ENCODE measurements around the gene CARS2.
A peak's percentile ranks its signal among the peaks of the same experiment; 100 is the strongest.
"Not testable (repeated sequence)": the region's sequence is repeated elsewhere in the genome, so short reads cannot be mapped to it uniquely, and the experiment has no call there.

CARS2 gene

DNA sequence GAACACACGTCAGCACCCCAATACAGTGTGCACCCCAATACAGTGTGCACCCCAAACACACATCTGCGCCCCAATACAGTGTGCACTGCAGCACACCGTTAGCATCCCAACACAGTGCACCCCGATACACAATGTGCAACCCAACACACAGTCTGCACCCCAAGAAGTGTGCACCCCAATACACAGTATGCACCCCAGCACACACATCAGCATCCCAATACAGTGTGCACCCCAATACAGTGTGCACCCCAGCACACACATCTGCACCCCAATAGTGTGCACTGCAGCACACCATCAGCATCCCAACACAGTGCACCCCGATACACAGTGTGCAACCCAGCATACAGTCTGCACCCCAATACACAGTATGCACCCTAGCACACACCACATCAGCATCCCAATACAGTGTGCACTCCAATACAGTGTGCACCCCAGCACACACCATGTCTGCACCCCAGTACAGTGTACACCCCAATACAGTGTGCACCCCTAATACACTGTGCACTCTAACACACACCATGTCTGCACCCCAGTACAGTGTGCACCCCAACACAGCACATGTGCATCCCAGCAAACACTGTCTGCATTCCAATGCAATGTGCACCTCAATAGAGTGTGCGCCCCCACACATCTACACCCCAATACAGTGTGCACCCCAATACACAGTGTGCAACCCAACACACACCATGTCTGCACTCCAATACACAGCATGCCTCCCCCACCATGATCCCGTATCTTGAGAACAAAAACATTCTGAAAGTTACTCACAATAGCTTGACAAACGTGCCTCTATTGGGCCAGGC is 855 bp upstream of the CARS2 start:
- no peak for DNase-seq

DNA sequence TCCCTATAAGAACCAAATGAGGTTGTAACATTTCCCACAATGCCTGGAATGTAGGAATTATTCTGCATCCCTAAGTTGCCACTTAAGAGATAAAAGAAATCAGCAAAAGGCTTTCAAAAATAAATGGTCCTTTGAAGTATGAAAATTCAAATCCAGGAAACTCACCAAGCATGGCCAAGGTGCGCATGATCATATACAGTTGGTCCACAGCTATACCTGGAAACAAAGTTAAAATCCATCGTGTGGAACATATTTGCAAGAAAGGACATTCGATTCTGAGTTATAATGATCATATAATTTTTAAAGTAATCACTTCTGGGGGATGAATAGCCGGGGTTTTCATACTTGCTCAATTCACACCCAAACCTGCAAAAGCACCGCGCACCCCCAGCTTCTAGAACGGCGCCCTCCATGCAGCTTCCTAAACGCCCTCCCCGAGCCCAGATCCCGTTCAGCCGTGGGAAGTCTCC is 525 bp downstream of the CARS2 start:
- DNase-seq, result no peak

DNA sequence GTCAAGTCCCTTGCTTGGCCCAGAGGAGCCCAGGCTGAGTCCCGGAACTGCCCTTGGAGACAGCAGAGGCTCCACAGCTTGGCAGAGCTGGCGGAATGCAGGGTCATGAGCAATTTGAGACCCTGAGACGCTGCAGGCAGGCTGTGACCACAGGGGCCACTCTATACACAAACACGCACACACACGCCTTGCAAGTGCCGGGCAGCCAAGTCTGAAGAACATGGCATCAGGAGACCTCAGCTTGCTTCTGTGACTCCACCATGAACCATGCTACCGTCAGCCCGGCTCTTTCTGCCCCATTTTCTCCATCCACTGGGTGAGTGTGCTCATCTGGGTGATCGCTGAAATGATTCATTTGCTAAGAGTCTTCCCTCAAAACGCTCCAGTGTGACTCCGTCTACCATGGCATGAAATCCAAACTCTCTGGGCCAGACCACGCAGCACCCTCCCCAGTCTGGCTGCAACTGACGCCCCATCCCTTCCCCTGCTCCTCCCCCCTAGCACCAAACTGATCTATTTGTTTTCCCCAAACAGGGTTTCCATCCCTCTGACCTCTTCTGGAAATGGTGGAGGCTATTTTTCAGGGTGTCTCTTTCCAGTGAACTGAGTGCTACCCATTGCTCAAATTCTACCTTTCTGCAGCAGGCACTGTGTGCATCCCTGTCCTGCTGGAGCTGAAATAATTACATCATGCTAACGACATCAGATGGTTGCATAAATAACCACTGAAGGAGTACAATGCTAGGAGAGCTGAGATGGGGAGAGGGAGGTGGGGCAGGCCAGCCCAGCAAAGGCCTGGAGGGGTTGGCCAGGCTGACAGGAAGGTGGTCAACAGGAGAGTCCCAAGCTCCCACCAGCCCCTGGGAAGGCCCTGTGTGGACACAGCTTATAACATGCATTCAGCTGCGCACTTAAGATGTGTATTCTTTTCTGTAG is 3.1 kb downstream of the CARS2 start:
- no peak for DNase-seq

DNA sequence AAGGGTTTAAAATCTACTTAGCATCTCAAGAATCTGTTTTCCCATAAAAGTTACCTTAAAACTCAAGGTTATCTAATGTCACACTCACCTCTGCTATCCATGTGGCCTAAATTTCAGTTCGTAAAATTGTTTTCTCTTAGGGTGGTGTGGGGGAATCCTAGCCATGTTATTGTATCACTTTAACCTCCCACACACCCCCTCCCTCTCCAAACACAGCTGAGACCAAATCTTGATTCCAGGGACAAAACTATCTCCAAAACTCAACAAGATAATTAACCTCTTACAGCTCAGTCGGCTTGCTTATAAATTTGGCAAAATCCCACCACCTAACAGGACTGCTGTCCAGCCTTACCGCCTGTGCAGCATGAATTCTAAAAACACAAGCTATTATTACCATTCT is 3.8 kb downstream of the CARS2 start:
- no peak for DNase-seq

DNA sequence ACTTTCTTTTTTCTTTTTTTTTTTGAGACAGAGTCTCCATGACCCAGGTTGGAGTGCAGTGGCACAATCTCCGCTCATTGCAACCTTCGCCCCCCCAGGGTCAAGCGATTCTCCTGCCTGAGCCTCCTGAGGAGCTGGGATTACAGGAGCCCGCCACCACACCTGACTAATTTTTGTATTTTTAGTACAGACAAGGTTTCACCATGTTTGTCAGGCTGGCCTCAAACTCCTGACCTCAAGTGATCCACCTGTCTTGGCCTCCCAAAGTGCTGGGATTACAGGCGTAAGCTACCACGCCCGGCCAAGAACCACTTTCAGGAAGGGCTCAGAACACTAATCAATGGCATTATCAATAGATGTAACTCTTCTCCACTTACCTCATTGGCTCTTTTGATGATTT is 4.9 kb downstream of the CARS2 start:
- DNase-seq, result not testable (repeated sequence)

DNA sequence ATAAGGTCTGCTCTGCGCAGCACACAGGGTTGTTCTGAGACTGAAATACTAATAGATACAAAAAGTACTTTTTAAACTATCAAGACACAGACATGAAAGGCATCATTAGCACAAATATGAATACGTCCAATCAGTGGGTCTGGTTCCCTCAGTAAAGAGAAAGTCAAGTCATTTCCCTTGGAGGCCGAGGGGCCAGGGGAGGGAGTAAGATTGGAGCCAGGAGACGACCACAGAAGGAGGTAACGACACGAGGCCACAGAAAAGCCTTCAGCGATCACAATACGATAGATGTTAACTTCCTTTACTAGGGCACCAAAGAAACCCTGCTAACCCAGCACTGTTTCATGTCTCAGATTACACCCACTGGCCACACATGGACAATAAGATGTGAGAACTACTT is 5.3 kb downstream of the CARS2 start:
- DNase-seq, result no peak

DNA sequence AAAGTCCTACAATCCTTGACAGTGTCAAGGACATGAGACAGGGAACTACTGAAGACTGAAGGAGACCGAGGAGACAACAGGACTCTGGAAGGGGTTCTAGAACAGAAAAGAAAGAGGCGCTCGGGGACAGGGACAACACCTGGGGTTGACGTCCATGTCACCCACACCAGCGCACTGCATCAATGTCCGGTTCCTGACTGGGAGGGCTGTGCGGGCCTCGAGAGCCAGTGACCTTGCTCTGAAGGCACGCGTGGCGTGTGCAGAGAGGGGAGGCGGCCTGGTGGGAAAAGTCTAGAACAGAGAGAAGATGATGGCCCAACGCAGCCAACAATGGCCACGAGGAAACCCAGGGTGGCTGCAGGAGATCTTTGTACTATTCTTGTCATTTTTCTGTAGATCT is 5.7 kb downstream of the CARS2 start:
- no peak for DNase-seq

DNA sequence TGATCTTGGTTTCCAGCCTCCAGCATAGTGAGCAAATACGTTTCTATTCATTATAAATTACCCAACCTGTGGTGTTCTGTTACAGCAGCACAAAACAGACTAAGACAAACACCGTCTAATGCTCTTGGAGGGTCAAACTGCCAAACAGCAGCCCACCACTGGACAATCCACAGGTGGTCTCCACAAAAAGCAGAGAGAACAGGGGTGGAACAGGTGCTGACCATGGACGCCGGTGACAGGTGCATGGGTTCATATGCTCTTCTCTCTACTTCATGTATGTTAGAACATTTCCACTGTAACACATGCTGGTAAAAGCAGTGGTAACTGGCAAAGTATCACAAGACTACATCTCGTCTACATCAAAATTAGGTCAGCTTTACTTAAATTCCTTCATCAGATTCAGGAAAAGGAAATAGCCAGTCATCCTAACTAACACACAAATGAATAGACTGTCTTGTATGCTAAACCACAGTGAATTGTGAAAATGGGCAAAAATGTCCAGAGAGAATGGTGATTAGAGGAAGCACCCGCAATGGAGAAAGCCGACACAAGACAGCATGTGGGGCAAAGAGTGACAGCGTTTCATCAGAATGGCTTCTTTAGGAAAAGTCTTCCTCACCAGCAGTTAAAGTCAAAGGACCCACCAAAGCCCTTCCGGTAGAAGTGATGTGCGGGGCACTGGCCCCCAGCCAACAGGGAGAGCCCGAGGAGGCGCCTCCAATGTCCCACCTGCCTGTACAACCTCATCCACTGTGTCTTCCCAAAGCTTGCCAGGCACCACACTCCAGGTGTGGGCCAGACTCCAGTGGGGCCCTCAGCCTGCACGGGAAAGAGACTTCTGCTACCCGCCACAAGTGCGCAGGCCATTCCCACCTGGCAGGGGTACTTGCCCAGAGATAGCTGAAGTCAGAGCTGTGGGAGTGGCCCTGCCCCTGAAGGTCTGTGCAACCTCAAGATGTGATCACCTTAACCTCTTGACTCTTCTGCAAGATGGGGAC is 6.5 kb downstream of the CARS2 start:
- no peak for DNase-seq

DNA sequence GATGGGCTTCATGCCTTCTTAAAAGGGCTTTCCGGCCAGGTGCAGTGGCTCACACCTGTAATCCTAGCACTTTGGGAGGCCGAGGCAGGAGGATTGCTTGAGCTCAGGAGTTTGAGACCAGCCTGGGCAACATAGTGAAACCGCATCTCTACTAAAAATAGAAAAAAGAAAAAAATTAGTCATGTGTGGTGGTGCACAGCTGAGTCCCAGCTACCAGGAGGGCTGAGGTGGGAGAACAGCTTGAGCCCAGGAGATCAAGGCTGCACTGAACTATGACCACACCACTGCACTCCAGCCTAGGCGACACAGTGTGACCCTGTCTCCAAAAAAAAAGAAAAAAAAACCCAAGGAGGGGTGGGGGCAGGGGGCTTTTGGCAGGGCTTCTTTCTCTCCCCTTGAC is 7.2 kb downstream of the CARS2 start:
- DNase-seq, result no peak

DNA sequence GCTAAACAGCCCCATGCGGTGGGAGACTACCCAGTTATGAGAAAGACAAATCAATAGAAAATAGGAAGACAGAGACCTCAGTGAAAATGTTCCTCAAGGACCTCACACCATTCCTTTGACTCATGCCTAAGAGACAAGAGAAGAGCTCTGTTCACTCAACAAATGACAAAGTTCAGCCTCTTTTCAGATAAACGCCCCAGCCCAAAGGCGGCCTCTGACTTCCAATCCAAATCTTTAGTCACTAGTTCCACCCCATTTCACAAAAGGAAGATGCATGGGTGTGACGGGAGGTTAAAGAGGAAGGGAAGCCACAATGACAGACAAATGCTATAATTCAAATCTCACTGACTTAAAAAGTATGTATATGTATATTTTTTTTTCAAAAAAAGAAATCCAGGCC is 8.1 kb downstream of the CARS2 start:
- no peak for DNase-seq

DNA sequence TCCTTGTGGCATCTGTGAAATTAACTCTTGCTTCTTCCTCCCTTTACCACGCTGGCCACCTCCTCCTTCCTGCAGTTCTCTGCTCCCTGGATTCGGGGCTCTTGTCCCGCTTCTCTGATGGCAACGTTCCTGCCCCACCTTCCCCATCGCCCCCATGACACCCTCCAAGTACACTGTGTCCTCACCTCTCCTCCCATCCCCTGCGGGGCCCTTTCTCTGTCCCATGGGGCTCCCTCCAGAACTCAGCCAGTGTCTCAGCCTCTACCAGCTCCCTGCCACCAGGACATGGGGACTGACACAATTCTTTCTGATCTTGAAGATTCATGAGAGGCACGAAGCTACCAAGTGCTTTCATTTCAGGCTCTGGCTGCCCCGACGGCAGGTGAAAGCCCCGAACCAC is 9.1 kb downstream of the CARS2 start:
- DNase-seq, result no peak

DNA sequence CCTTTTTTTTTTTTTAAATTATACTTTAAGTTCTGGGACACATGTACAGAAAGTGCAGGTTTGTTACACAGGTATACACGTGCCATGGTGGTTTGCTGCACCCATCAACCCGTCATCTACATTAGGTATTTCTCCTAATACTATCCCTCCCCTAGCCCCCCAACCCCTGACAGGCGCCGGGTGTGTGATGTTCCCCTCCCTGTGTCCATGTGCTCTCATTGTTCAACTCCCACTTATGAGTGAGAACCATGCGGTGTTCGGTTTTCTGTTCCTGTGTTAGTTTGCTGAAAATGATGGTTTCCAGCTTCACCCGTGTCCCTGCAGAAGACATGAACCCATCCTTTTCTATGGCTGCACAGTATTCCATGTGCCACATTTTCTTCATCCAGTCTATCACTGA is 10.1 kb downstream of the CARS2 start:
- DNase-seq, result not testable (repeated sequence)

DNA sequence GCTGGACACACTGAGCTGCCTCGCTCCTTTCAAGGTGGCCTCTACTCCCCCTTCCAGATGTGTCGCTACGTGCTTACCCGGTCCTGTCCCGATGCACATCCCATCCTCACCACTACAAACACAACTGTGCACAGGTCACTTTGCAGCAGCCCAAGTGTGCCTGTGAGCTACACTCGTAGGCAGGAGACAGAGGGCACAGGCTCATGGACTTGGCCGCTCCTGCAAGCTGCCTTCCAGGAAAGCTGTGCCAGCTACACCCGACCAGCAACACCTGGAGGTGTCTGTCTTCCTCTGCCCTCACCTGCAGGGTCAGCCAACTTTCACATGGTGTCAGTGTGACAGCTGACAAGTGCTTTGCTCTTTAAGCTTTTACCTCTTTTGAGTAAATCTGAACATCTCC is 15.4 kb downstream of the CARS2 start:
- DNase-seq, result no peak

DNA sequence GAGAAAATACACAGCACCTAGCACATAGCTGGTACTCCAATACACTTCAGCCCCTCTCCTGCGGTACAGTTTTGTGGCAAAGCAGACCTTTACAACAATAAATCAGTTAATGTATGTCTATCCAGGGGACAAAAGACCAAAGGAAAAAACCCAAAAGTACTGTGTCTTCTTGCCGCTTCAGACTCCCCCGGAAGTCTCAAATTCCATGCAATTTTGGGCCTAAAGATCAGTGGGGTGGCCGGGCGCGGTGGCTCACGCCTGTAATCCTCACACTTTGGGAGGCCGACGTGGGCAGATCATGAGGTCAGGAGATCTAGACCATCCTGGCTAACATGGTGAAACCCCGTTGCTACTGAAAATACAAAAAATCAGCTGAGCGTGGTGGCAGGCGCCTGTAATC is 16.2 kb downstream of the CARS2 start:
- DNase-seq, result no peak

DNA sequence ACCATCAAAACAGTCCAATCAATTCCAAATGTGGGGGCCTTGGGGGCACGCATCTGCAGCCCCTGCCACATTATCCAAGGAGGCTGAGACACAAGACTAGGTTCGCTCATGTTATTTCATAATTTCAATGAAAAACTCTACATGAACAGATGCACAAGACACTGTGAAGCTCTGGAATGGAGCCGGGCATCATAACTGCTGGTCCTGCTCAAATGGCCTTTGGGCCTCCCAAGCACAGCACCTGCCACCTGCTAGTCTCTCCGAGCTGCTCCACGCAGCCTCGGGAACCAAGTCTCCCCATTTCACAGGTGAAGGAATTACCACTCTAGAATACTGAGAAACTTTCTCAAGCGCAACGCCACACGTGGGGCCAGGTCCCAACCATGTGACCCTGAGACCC is 16.9 kb downstream of the CARS2 start:
- no peak for DNase-seq

DNA sequence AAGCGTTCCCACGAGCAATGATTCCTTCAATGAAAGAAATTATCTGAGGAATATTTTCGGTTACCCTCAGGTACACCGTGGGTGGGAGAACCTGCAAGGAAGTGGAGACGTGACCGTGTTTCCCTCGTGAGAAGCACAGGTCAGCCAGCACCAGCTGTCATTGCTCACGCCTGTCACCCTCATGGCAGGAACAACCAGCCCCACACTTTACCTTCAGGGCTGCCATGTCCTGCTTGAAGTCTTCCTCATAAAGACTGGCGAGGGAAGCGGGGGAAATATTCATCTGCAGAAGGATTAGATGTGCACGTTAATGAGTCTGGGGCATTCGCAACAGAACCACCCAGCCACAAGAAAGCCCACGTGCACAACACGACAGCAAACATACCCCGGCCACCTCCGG is 18.2 kb downstream of the CARS2 start:
- no peak for DNase-seq

DNA sequence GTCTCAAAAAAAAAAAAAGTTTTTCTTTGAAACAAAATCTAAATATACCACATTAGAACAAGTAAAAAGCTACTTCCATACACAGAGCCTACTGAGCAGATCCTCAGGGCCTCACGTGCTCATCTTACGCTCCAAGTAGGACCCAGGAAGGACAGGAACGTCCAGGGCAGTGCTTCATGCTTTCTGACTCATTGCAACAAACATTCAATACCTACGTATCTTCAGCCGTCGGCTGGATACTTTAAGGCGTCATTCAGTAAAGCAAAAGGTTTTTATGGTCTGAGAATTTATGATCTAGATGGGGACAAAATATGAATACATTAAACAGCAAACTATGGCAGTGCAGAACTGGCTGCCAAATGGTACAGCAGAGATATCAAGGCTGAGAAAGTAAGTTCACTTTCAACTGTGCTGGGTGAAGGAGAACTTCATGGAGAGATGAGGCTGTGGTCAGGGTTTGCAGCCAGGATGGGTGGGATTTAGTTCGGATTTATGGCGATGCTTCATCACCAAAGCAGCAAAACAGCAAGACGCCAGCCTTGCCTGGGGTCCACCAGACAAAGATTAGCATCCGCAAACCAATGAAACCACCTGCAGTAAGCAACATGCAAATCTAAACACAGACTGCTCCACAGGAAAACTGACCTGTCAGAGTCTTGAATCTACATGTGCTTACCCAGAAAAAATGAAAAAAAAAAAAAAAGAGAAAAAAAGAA is 20.5 kb downstream of the CARS2 start:
- no peak for DNase-seq

DNA sequence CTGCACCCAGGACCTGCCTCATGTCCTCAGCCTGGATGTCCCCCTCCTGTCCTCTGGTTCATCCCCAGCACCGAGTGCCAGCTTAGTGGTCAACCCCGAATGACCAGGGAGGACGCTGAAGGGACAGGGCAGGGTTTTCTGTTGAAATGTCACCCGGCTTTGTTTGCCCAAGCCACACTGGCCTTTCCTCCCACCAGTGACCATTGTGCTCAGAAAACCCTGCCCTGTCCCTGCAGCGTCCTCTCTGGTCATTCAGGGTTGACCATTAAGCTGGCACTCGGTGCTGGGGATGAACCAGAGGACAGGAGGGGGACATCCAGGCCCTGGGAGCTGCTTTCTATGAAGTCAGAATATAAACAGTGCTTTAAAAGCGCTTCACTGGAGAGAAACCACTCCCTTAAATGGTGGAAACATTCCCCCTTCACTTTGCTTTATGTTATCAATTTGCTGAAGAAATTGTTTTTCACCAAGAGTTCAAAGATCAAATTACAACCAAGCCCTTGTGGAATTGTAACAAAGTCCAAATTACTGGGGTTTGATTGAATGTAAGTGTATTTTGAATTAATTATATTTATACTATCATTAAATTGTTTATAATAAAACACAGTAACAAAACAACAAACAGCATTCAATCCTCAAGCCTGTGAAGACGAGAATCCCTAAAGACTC is 21.4 kb downstream of the CARS2 start:
- DNase-seq, result no peak

DNA sequence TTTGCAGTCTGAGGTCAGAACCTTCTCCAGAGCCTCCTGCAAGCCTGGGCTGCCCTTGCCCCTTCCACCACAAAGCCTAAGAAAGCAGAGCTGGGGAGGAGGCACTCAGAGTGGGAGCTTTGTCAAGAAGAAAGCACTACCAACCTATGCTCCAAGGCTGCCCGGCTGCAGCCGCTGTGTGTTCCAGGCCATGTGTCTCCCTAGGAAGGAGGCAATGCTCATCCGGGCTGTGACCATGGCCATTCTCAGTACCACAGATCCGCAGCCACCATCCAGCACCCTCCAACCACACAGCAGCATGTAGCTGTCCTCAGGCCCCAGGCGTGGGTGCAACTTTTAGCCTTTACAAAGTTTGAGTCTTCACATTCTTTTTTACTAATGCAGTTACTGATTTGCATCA is 22.0 kb downstream of the CARS2 start:
- DNase-seq, result no peak

DNA sequence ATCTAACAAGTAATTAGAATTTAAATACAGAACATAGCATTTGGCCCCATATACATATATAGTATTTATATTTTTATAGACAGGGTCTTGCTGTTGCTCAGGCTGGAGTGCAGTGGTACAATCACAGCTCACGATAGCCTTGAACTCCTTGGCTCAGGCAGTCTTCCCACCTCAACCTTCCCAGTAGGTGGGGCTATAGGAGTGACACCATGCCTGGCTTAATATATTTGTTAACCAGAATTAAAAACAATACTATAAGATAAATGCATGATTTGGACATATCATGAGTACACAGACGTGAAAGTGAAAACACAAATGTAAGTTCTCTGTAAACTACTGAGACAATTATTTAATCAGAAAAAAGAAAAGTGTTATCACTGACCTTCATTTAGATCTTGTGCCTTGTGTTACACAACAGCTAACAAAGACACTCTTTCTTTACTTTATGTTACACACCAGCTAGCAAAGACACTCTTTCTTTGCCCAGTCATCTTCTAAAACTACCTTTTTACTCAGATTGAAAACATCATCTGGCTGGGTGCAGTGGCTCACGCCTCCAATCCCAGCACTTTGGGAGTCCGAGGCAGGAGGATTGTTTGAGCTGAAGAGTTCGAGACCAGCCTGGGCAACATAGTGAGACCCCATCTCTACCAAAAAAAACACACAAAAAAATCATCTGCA is 22.6 kb downstream of the CARS2 start:
- DNase-seq, result peak in 1 of 2 experiments; percentile 10

DNA sequence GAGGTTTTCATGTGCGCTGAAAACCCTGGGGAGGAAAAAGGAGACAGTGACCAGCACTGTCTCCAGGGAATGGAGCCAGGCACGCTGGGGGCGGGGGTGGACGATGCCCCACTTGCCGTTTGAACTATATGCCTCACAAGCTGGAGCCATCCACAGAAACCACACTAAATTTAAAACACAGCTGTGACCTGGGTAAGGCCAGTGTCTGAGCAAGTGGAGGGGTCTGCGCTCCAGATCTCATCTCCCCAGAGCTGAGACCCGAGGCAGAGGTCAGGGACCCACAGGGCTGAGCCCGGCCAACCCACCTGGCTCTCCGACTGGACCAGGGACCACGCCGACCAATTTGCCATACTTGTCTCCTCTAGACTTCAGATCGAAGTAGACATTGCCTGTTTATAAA is 23.2 kb downstream of the CARS2 start:
- DNase-seq, result no peak
